Panc1 (cell line): ENCODE results near the gene ATP10D. TPM values are rescaled to one million over a fixed set of nuclear protein-coding genes. Genes with fewer than 3 reads are reported as not detected.
"Not testable (repeated sequence)": the region's sequence is repeated elsewhere in the genome, so short reads cannot be mapped to it uniquely, and the experiment has no call there.

Experiments
- ATAC-seq: fragments of 200-7000 bp; cut with Tn5 transposase; 2 replicates; pipeline ENCODE4 v1.9.1; 2020; ENCODE audit warnings: mild to moderate bottlenecking, moderate library complexity
- BruUV-seq: library from RNA; stranded (reverse); fragments of 400-500 nt; replicated peaks from 2 replicates; lab custom pipeline; 2021; lab: Mats Ljungman, UMichigan
- CTCF ChIA-PET: fragments of 300-600 bp; sonication (Branson Sonifier 250); formaldehyde crosslinking; loops from one replicate; lab custom pipeline; 2022; ENCODE audit warnings: antibody characterized with exemption; lab: Charles Lee
- POLR2A ChIA-PET: fragments of 300-600 bp; sonication (Branson Sonifier 250); formaldehyde crosslinking; loops from one replicate; lab custom pipeline; 2022; ENCODE audit warnings: antibody characterized with exemption; lab: Charles Lee
- DNase-seq: peaks from one replicate; pipeline ENCODE4 v3.0.0-alpha.2; 2010; ENCODE audit warnings: low read depth, low spot score
- H3K27ac ChIP-seq: 2 replicates; pipeline ENCODE4 v1.5.1; 2011; ENCODE audit warnings: mild to moderate bottlenecking, low read length, inconsistent platforms
- H3K27me3 ChIP-seq: fragments of 200-500 bp; sonication (Bioruptor generic); 2 replicates; pipeline ENCODE4 v1.6.0; 2014; ENCODE audit warnings: low read length, inconsistent platforms; ENCODE audit not compliant: control insufficient read depth, insufficient read depth
- H3K36me3 ChIP-seq: fragments of 200-500 bp; sonication (Bioruptor generic); 2 replicates; pipeline ENCODE4 v1.5.1; 2014; ENCODE audit warnings: inconsistent platforms, mild to moderate bottlenecking, low read length, moderate library complexity; ENCODE audit not compliant: control insufficient read depth, insufficient read depth
- H3K4me1 ChIP-seq: 2 replicates; pipeline ENCODE4 v1.5.1; 2011; ENCODE audit warnings: inconsistent platforms, mild to moderate bottlenecking, low read length, moderate library complexity; ENCODE audit not compliant: control insufficient read depth, insufficient read depth
- H3K4me3 ChIP-seq, 2 experiments: 2 replicates each; pipeline ENCODE4 v1.5.1; 2011 to 2012; ENCODE audit warnings: low read depth in 2 of 2, low read length in 2 of 2, mild to moderate bottlenecking in 2 of 2, inconsistent platforms in 1 of 2, moderate library complexity in 1 of 2
- H3K9me3 ChIP-seq: fragments of 200-500 bp; sonication (Bioruptor generic); 2 replicates; pipeline ENCODE4 v1.5.1; 2014; ENCODE audit warnings: low read depth, mild to moderate bottlenecking, inconsistent platforms, low read length, moderate library complexity; ENCODE audit not compliant: control insufficient read depth, insufficient read depth
- POLR2AphosphoS5 ChIP-seq: IDR thresholded peaks from 2 replicates; pipeline ENCODE4 v1.6.1; 2012; ENCODE audit warnings: mild to moderate bottlenecking, low read depth, low read length, moderate library complexity
- SIN3A ChIP-seq: IDR thresholded peaks from 2 replicates; pipeline ENCODE4 v1.6.1; 2012; ENCODE audit warnings: low read depth, mild to moderate bottlenecking, low read length, moderate library complexity, borderline replicate concordance; ENCODE audit not compliant: insufficient read depth
- TCF7L2 ChIP-seq: IDR thresholded peaks from 2 replicates; pipeline ENCODE4 v1.6.1; 2011; ENCODE audit warnings: mild to moderate bottlenecking, low read depth, low read length, inconsistent platforms
- in situ Hi-C: cut with HindIII; loops from 2 replicates; pipeline ENCODE4 v1.10.0; 2016; ENCODE audit warnings: low sequenced_read_pairs, low pct_unique_long_range_greater_than_20kb
- intact Hi-C: fragments of 100-400 bp; cut with micrococcal nuclease; formaldehyde crosslinking; loops from one replicate; pipeline ENCODE4 v1.10.0; 2022; ENCODE audit not compliant: unreplicated experiment
- total RNA-seq: library from RNA; stranded (reverse); gene quantifications from one replicate; pipeline ENCODE4 v1.2.1, GENCODE V29; 2021; ENCODE audit not compliant: unreplicated experiment
- TF ChIP-seq, protein P1 (sequence below): fragments of 450-650 bp; IDR thresholded peaks from 2 replicates; pipeline ENCODE4 v1.5.1; 2017; ENCODE audit warnings: mild to moderate bottlenecking
- TF ChIP-seq, protein P2 (sequence below), 2 experiments: IDR thresholded peaks; 2 replicates each; pipeline ENCODE4 v1.6.1; 2011 to 2012; ENCODE audit warnings: low read depth in 2 of 2, control low read depth in 1 of 2, low read length in 1 of 2, mild to moderate bottlenecking in 1 of 2, moderate library complexity in 1 of 2; ENCODE audit not compliant: insufficient read depth in 1 of 2

ATP10D gene
- total RNA-seq, 1 experiment from 2014 or later = 13.9 TPM

DNA sequence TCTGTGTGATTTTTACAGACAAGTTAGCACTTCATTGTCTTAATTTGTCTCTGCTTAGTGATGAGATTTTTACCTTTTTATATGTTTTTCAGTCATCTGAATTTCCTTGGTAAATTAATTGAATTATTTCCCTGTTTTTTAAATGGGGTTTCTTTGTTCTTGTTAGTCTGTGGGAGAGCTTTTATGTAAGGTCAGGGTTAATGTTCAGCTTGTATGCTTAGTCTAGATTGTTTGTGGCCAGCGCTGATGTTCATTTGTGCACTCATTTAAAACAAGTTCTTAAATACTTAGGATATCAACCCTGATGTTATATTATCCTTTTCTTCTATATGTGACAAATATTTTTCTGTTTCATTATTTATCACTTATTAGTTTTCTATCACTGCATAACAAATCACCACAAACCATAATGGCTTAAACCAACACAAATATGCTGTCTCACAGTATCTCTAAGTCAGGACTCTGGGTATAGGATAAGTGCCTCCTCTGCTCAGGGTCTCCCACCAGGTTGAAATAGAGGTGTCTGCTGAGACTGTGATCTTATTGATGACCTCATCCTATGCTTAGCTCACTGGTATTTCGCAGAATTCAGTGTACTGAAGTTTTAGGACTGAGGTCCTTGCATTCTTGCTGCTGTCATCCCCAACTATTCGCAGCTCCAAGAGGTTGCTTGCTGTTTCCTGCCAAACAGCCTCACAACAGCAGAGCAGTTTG, 53.2 kb downstream of the ATP10D start:
- ATAC-seq (no peak), DNase-seq (no peak)
- BruUV-seq = no TSS peak
- Histone ChIP-seq H3K9me3 (no peaks in the 10 kb centered on the region), H3K4me3 (no peak overlapping the region), H3K36me3 (no peaks in the 10 kb centered on the region), H3K27ac (no peak overlapping the region), H3K27me3 (no peaks in the 10 kb centered on the region), H3K4me1 (no peaks in the 10 kb centered on the region)
- intact Hi-C loops (no loop called here), in situ Hi-C loops (no loop called here)
- POLR2A ChIA-PET = no interaction called here
- TF ChIP-seq, protein P1, sequence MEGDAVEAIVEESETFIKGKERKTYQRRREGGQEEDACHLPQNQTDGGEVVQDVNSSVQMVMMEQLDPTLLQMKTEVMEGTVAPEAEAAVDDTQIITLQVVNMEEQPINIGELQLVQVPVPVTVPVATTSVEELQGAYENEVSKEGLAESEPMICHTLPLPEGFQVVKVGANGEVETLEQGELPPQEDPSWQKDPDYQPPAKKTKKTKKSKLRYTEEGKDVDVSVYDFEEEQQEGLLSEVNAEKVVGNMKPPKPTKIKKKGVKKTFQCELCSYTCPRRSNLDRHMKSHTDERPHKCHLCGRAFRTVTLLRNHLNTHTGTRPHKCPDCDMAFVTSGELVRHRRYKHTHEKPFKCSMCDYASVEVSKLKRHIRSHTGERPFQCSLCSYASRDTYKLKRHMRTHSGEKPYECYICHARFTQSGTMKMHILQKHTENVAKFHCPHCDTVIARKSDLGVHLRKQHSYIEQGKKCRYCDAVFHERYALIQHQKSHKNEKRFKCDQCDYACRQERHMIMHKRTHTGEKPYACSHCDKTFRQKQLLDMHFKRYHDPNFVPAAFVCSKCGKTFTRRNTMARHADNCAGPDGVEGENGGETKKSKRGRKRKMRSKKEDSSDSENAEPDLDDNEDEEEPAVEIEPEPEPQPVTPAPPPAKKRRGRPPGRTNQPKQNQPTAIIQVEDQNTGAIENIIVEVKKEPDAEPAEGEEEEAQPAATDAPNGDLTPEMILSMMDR = no peak
- TF ChIP-seq SIN3A (no peak), POLR2AphosphoS5 (no peak), TCF7L2 (no peak)
- TF ChIP-seq, protein P2, sequence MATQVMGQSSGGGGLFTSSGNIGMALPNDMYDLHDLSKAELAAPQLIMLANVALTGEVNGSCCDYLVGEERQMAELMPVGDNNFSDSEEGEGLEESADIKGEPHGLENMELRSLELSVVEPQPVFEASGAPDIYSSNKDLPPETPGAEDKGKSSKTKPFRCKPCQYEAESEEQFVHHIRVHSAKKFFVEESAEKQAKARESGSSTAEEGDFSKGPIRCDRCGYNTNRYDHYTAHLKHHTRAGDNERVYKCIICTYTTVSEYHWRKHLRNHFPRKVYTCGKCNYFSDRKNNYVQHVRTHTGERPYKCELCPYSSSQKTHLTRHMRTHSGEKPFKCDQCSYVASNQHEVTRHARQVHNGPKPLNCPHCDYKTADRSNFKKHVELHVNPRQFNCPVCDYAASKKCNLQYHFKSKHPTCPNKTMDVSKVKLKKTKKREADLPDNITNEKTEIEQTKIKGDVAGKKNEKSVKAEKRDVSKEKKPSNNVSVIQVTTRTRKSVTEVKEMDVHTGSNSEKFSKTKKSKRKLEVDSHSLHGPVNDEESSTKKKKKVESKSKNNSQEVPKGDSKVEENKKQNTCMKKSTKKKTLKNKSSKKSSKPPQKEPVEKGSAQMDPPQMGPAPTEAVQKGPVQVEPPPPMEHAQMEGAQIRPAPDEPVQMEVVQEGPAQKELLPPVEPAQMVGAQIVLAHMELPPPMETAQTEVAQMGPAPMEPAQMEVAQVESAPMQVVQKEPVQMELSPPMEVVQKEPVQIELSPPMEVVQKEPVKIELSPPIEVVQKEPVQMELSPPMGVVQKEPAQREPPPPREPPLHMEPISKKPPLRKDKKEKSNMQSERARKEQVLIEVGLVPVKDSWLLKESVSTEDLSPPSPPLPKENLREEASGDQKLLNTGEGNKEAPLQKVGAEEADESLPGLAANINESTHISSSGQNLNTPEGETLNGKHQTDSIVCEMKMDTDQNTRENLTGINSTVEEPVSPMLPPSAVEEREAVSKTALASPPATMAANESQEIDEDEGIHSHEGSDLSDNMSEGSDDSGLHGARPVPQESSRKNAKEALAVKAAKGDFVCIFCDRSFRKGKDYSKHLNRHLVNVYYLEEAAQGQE (IDR thresholded peaks at IDR 0.05; ENCODE audit: insufficient read depth in 1 of 2, low read depth in 2 of 2, low read length in 1 of 2) = no peak
- CTCF ChIA-PET = no interaction called here

DNA sequence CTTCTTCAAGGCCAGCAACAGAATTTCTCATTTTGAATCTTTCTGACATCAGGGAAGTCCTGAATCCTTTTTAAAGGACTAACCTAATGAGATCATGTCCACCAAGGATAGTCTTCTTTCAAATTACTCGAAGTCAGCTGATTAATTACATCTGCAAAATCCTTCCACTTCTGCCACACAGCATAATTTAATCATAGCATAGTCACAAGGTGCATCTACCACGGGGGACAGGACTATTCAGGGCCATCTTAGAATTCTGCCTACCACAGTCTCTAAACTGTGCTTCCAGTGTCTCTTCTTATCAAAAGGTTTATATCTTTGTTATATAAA, 53.7 kb downstream of the ATP10D start:
- BruUV-seq = no TSS peak
- Histone ChIP-seq H3K9me3 (no peaks in the 10 kb centered on the region), H3K27ac (no peak overlapping the region), H3K27me3 (no peaks in the 10 kb centered on the region), H3K4me3 (no peak overlapping the region), H3K4me1 (no peaks in the 10 kb centered on the region), H3K36me3 (no peaks in the 10 kb centered on the region)
- in situ Hi-C loops = no loop called here
- CTCF ChIA-PET = no interaction called here
- intact Hi-C loops = no loop called here
- POLR2A ChIA-PET = no interaction called here
- DNase-seq = no peak
- ATAC-seq = no peak
- TF ChIP-seq TCF7L2 (no peak), POLR2AphosphoS5 (no peak), SIN3A (no peak)
- TF ChIP-seq, protein P1 = no peak
- TF ChIP-seq, protein P2 (IDR thresholded peaks at IDR 0.05; ENCODE audit: insufficient read depth in 1 of 2, low read depth in 2 of 2, low read length in 1 of 2) = no peak

DNA sequence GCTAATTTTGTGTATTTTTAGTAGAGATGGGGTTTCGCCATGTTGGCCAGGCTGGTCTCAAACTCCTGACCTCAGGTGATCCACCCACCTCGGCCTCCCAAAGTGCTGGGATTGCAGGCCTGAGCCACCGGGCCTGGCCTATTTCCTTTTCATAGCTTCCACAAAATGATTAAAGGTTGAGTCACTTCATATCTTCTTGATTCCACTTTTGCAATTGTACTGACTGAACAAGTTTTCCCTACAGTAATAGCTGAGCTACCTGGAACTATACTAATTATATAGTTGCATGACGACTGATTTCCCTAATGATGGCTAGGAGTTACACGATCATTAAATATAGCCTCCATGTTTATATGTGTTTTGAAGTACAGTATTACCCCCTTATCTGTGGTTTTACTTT, 57.6 kb downstream of the ATP10D start:
- POLR2A ChIA-PET = not testable (repeated sequence)

More for the DNA sequence above, 57.6 kb downstream of the ATP10D start:
- DNase-seq, H3K4me3 ChIP-seq, H3K27ac ChIP-seq, BruUV-seq, H3K36me3 ChIP-seq, in situ Hi-C loops, ATAC-seq, intact Hi-C loops, CTCF ChIA-PET, H3K27me3 ChIP-seq, H3K9me3 ChIP-seq, H3K4me1 ChIP-seq: not testable (repeated sequence)
